Activated CD4-positive, alpha-beta T cell treated with anti-CD3 and anti-CD28 coated beads, Interleukin-2, amount 10 ng/mL, durations not matched to agents 7 days and 5 days (primary cell): ENCODE results near the gene RAP1GDS1. TPM values are rescaled to one million over a fixed set of nuclear protein-coding genes. Genes with fewer than 3 reads are reported as not detected.
A peak's percentile ranks its signal among the peaks of the same experiment; 100 is the strongest.

Source experiments
- CTCF ChIA-PET: fragments of 350-600 bp; sonication (Branson Sonifier 250); formaldehyde crosslinking; loops from one replicate; lab custom pipeline; 2021; ENCODE audit warnings: antibody characterized with exemption; lab: Charles Lee
- POLR2A ChIA-PET: fragments of 350-600 bp; sonication (Branson Sonifier 250); formaldehyde crosslinking; loops from one replicate; lab custom pipeline; 2021; ENCODE audit warnings: antibody characterized with exemption; lab: Charles Lee
- DNase-seq: peaks from one replicate; pipeline ENCODE4 v3.0.0-alpha.2; 2020
- H3K27ac Mint-ChIP-seq: one replicate; pipeline ENCODE4 v1.8.0; 2021; ENCODE audit warnings: mild to moderate bottlenecking, moderate library complexity, mixed read lengths
- H3K27me3 Mint-ChIP-seq: one replicate; pipeline ENCODE4 v1.8.0; 2021; ENCODE audit warnings: mixed read lengths
- H3K36me3 Mint-ChIP-seq: one replicate; pipeline ENCODE4 v1.8.0; 2021; ENCODE audit warnings: low read depth, mixed read lengths
- H3K4me1 Mint-ChIP-seq: one replicate; pipeline ENCODE4 v1.8.0; 2021; ENCODE audit warnings: mixed read lengths
- H3K4me3 Mint-ChIP-seq: one replicate; pipeline ENCODE4 v1.8.0; 2021; ENCODE audit warnings: mild to moderate bottlenecking, moderate library complexity, mixed read lengths
- H3K9me3 Mint-ChIP-seq: one replicate; pipeline ENCODE4 v1.8.0; 2021; ENCODE audit warnings: mixed read lengths
- total RNA-seq, 2 experiments: library from RNA; stranded (reverse); gene quantifications; one replicate each; pipeline ENCODE4 v1.2.3, GENCODE V29; 2021

Gene RAP1GDS1, protein sequence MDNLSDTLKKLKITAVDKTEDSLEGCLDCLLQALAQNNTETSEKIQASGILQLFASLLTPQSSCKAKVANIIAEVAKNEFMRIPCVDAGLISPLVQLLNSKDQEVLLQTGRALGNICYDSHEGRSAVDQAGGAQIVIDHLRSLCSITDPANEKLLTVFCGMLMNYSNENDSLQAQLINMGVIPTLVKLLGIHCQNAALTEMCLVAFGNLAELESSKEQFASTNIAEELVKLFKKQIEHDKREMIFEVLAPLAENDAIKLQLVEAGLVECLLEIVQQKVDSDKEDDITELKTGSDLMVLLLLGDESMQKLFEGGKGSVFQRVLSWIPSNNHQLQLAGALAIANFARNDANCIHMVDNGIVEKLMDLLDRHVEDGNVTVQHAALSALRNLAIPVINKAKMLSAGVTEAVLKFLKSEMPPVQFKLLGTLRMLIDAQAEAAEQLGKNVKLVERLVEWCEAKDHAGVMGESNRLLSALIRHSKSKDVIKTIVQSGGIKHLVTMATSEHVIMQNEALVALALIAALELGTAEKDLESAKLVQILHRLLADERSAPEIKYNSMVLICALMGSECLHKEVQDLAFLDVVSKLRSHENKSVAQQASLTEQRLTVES
- 10 to 100 TPM; 49.9 to 55.4 TPM for total RNA-seq

DNA sequence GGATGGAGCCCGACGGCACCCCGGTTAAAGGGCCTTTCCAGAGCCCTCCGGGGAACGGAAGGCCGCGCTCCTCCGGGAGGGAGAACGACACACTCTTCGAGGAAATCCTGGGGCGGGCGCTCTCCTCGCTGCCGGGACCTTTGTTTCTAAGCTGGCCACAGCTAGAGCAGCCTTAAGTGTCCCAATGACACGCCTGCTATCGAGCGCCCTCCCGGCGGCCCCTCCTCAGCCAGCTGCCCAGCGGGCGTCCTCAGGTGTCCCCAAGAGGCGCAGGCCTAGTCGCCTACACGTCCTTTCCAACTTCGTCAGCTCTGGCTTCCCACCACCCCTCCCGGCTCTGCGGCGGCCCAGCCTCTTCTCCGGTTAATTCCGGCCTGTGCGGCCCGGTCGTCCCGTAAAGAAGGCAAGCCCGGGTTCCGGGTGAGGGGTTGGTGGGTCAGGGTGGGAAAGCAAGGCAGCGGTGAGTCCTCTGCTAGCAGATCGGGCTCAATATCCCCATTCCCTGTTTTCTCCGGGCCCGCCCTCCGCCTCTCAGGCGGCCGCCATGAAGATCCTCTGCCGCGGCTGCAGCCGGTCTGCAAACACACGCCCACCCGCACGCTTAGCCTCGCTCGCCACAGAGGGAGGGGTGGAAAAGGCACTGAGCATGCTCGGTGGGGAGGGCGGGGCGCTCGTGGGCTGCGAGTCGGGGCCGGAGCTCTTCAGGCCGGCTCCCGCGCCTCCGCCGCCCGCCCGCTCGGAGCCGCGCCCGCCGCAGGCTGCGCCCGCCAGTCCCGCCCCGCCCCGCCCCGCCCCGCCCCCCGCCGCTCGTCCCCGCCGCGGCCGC lies at the start of gene RAP1GDS1:
Gene RAP1GDS1 (plus strand): TSS at position 806 of the 826 bp plus-strand sequence. CDS start 182 bp downstream, outside the sequence.
- Mint-ChIP-seq H3K27me3 (no peaks in the 10 kb centered on the region), H3K9me3 (no peaks in the 10 kb centered on the region), H3K4me3 (peak within 1 kb of the TSS; percentile 94), H3K36me3 (peaks cover 14% of the 10 kb centered on the region), H3K27ac (peak within 1 kb of the TSS; percentile 97), H3K4me1 (peaks cover 50% of the 10 kb centered on the region)
- DNase-seq = peak; percentile 92
- POLR2A ChIA-PET = interaction anchor here (1.0 to 1.6 kb wide), 2 partner anchors 29 to 827 kb away, joined by 3 to 4 read pairs; no protein-coding TSS in a partner anchor
- CTCF ChIA-PET = interaction anchor here (1.1 to 2.4 kb wide), 4 partner anchors 10 to 735 kb away, joined by 3 to 10 read pairs (median 6); partner anchors contain the start of gene METAP1

DNA sequence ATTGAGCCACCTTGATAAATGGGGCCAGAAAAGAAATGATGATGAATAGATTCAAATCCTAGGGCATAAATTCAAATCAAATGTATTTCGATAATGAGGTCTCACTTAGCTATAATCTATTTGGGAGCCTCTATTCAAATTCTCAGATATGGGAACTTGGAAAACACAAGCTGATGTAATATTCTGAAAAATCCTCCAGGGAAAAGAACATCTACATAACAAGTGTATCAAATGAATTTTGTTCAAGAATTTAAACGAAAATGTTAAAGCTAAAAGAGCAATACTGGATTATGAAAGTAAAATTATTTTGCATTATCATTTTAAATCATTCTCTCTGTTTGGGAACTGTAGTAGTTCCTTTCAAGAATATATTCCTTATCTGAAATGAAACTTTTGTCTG lies 38.9 kb upstream of the RAP1GDS1 start:
- ChIA-PET CTCF (interaction anchor here (0.7 kb wide), 1 partner anchor 1708 kb away, joined by 3 read pairs; no protein-coding TSS in a partner anchor), POLR2A (no interaction called here)
- H3K9me3 Mint-ChIP-seq = no peaks in the 10 kb centered on the region
- H3K27me3 Mint-ChIP-seq = no peaks in the 10 kb centered on the region
- H3K27ac Mint-ChIP-seq = no peak overlapping the region
- DNase-seq = no peak
- H3K36me3 Mint-ChIP-seq = no peaks in the 10 kb centered on the region
- H3K4me3 Mint-ChIP-seq = no peak overlapping the region
- no peaks in the 10 kb centered on the region for H3K4me1 Mint-ChIP-seq

DNA sequence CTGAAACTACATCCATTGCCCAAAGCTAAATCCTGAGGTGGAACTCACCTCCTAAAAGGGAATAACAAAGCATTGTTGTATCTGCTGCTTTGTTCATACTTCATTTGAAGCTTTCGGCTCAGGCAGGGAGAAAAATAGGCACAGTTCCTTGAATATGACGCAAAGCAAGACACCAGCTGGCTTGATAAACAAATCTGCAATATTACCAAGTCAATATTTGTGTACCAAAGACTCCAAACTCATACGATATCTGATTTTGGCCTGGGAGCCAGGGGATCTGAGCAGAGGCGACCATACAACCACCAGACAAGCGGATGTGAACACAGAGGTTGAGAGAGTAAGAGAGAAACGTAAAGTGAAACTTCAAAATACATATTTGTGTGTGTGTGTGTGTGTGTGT lies 34.8 kb upstream of the RAP1GDS1 start:
- no peak for DNase-seq
- no peaks in the 10 kb centered on the region for H3K9me3 Mint-ChIP-seq
- H3K27me3 Mint-ChIP-seq = no peaks in the 10 kb centered on the region
- no peak overlapping the region for H3K27ac Mint-ChIP-seq
- H3K4me1 Mint-ChIP-seq = no peaks in the 10 kb centered on the region
- no peak overlapping the region for H3K4me3 Mint-ChIP-seq
- CTCF ChIA-PET = no interaction called here
- POLR2A ChIA-PET = interaction anchor here (0.7 kb wide), 1 partner anchor 1184 kb away, joined by 3 read pairs; no protein-coding TSS in a partner anchor
- no peaks in the 10 kb centered on the region for H3K36me3 Mint-ChIP-seq

DNA sequence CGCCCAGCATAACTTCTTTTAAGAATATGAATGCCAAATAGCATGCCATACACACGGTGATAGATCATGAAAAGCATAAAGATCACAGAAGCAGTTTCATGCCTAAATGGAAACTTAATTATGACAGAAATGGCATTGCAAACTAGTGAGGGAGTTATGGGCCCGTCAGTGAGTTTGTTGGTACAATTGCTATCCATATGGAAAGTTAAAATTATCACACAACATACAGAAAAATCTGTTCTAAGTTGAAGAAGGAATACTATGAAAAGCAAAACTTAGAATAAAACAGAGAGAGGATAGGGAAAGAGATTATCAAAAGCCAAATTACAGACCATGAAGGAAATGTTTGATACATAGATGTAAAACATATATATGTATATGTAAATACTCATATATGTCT lies 30.2 kb upstream of the RAP1GDS1 start:
- Mint-ChIP-seq H3K27me3 (no peaks in the 10 kb centered on the region), H3K9me3 (no peaks in the 10 kb centered on the region), H3K27ac (no peak overlapping the region), H3K36me3 (no peaks in the 10 kb centered on the region), H3K4me1 (no peaks in the 10 kb centered on the region), H3K4me3 (no peak overlapping the region)
- ChIA-PET POLR2A (no interaction called here), CTCF (no interaction called here)
- DNase-seq = no peak

DNA sequence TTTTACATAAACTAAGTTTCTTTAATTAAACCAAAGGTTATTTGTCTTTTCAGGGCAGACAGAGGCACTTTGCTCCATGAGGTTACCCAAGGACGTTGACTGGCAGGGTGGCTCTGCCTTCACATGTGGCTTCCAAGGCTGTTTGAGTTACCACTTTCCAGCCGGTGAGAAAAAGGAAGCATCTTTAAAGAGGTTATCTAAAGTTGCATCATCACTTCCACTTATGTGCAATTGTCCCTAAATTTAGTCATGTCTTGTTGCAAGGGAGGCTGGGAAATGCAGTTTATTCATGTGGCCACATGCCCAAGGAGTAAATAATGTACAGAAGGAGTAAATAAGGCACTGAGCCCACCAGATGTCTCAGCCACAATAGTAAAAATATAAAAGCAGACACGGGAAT lies 29.0 kb upstream of the RAP1GDS1 start:
- ChIA-PET CTCF (interaction anchor here (0.6 kb wide), 1 partner anchor 678 kb away, joined by 6 read pairs; no protein-coding TSS in a partner anchor), POLR2A (no interaction called here)
- no peak for DNase-seq
- no peaks in the 10 kb centered on the region for H3K9me3 Mint-ChIP-seq
- no peak overlapping the region for H3K27ac Mint-ChIP-seq
- H3K27me3 Mint-ChIP-seq = no peaks in the 10 kb centered on the region
- H3K36me3 Mint-ChIP-seq = no peaks in the 10 kb centered on the region
- no peak overlapping the region for H3K4me3 Mint-ChIP-seq
- H3K4me1 Mint-ChIP-seq = no peaks in the 10 kb centered on the region

DNA sequence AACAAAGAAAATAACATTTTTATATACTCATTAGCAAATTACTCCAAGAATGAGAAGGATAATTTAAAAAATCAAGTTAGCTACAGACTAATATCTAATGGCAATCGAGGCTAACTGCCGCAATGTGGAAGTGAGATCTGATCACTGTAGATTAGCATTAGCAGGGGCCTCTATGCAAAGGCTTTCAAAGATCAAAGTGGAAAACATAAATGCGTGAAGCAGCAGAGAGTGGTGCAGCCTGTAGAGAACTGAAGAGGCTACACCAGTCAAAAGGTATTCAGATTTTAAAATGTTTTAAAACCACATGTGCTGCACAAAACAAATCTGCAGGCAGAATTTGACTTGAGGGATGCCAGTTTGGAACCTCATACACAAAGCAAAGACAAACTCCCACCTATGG lies 24.0 kb upstream of the RAP1GDS1 start:
- no peak overlapping the region for H3K27ac Mint-ChIP-seq
- DNase-seq = no peak
- H3K4me1 Mint-ChIP-seq = no peaks in the 10 kb centered on the region
- H3K4me3 Mint-ChIP-seq = no peak overlapping the region
- H3K27me3 Mint-ChIP-seq = peaks cover 6% of the 10 kb centered on the region
- CTCF ChIA-PET = no interaction called here
- POLR2A ChIA-PET = no interaction called here
- H3K9me3 Mint-ChIP-seq = no peaks in the 10 kb centered on the region
- no peaks in the 10 kb centered on the region for H3K36me3 Mint-ChIP-seq

DNA sequence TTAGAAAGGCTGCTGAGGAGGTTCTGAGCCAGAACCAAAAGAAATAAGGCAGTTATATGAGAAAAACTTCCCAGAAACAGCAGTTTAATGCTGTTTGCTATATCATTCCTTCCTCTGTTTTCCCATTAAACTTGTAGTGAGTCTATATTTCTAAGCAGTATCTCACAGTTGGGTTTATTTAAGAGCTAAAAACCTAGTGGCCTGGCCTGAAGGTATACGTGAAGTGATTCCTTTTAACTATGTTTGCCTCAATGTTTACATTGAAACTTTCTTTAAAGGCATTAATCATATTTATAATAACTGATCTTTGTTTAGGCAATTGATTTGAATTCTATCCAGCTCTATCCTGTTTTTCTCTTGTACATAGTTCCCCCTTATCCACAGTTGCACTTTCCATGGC lies 19.1 kb upstream of the RAP1GDS1 start:
- CTCF ChIA-PET = interaction anchor here (0.5 kb wide), 1 partner anchor 55 kb away, joined by 3 read pairs; no protein-coding TSS in a partner anchor
- H3K4me3 Mint-ChIP-seq = no peak overlapping the region
- peaks cover 15% of the 10 kb centered on the region for H3K27me3 Mint-ChIP-seq
- no peaks in the 10 kb centered on the region for H3K36me3 Mint-ChIP-seq
- no peak overlapping the region for H3K27ac Mint-ChIP-seq
- H3K9me3 Mint-ChIP-seq = no peaks in the 10 kb centered on the region
- no peak for DNase-seq
- POLR2A ChIA-PET = interaction anchor here (0.5 kb wide), 1 partner anchor 37 kb away, joined by 4 read pairs; no protein-coding TSS in a partner anchor
- H3K4me1 Mint-ChIP-seq = no peaks in the 10 kb centered on the region

DNA sequence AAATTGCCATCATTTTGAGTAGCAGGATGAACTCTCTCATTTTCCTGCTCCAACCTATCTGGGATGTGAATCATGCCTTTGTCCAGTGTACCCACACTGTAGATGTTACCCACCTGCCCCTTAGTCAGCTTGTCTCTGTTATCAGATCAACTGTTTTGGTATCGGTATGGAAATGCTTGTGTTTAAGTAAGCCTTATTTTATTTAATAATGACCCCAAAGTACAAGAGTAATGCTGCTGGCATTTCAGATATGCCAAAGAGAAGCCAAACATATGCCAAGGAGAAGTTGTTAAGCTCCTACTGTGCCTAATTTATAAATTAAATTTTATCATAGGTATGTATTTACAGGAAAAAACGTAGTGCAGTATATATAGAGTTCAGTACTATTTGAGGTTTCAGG lies 18.6 kb upstream of the RAP1GDS1 start:
- Mint-ChIP-seq H3K4me1 (no peaks in the 10 kb centered on the region), H3K27me3 (peaks cover 15% of the 10 kb centered on the region), H3K27ac (no peak overlapping the region), H3K4me3 (no peak overlapping the region), H3K36me3 (no peaks in the 10 kb centered on the region), H3K9me3 (no peaks in the 10 kb centered on the region)
- DNase-seq = no peak
- POLR2A ChIA-PET = no interaction called here
- CTCF ChIA-PET = no interaction called here

DNA sequence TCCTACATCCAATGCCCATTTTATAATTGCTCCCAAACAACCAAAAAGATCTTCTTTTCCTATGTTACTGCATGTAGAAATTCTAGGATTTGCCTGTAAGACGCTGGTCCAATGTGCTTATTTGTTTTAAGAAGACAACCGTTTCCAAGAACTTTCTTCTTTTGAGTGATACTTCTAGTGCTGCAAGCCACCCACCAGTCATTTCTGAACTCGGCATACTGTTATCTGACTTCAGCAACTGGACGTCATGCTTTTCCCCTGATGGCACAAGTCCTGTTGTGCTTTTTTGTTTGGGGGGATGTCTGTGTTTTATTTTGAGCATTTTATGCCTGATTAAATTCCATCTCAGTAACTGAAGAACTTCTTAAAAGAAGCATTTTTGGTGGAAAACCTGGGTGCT lies 16.0 kb upstream of the RAP1GDS1 start:
- H3K4me1 Mint-ChIP-seq = peaks cover 7% of the 10 kb centered on the region
- DNase-seq = no peak
- H3K36me3 Mint-ChIP-seq = no peaks in the 10 kb centered on the region
- ChIA-PET POLR2A (no interaction called here), CTCF (no interaction called here)
- H3K9me3 Mint-ChIP-seq = peaks cover 5% of the 10 kb centered on the region
- peaks cover 10% of the 10 kb centered on the region for H3K27me3 Mint-ChIP-seq
- no peak overlapping the region for H3K27ac Mint-ChIP-seq
- H3K4me3 Mint-ChIP-seq = no peak overlapping the region

DNA sequence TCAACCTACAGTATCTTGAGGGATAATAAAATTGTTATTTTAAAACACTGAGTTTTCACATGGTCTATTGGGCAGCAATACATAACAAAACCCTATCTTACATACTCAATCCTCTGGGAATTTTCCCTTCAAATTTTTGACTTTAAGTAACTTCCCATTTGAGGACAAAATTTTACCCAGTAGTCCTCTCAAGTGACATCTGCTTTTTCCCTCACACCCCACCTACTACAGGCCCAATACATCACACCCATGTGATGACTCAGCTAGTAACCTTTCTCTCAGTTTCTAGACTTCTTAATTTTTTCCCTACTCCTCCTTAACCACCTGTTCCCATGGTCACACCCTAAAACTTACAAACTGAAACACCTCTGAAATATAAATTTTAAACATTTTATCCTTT lies 12.2 kb upstream of the RAP1GDS1 start:
- Mint-ChIP-seq H3K9me3 (peaks cover 5% of the 10 kb centered on the region), H3K4me3 (no peak overlapping the region), H3K27ac (no peak overlapping the region), H3K27me3 (peaks cover 8% of the 10 kb centered on the region), H3K36me3 (peaks cover 3% of the 10 kb centered on the region), H3K4me1 (peaks cover 7% of the 10 kb centered on the region)
- ChIA-PET POLR2A (no interaction called here), CTCF (interaction anchor here (0.6 kb wide), 1 partner anchor 741 kb away, joined by 3 read pairs; no protein-coding TSS in a partner anchor)
- DNase-seq = no peak

DNA sequence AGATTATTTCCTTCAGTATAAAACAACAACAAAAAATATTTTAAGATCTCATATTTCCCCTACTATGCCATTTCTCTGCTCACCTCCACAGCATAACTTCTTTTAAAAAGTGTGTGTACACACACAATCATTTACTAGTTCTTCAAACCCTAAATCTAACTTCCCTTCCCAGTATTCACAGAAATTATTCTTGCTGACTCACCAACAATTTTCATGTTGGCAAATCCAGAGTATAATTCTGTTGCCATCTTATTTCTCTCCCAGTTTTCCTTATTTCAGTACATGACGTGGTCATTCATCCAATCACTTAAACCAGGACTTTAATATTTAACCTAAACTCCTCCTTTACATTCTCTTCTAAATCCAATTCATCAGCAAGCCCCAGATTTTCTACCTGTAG lies 11.4 kb upstream of the RAP1GDS1 start:
- no peak overlapping the region for H3K4me3 Mint-ChIP-seq
- peaks cover 4% of the 10 kb centered on the region for H3K27me3 Mint-ChIP-seq
- peaks cover 7% of the 10 kb centered on the region for H3K4me1 Mint-ChIP-seq
- no peak overlapping the region for H3K27ac Mint-ChIP-seq
- peaks cover 5% of the 10 kb centered on the region for H3K9me3 Mint-ChIP-seq
- no peak for DNase-seq
- POLR2A ChIA-PET = no interaction called here
- CTCF ChIA-PET = interaction anchor here (1.2 kb wide), 1 partner anchor 11 kb away, joined by 3 read pairs; no protein-coding TSS in a partner anchor
- peaks cover 3% of the 10 kb centered on the region for H3K36me3 Mint-ChIP-seq

DNA sequence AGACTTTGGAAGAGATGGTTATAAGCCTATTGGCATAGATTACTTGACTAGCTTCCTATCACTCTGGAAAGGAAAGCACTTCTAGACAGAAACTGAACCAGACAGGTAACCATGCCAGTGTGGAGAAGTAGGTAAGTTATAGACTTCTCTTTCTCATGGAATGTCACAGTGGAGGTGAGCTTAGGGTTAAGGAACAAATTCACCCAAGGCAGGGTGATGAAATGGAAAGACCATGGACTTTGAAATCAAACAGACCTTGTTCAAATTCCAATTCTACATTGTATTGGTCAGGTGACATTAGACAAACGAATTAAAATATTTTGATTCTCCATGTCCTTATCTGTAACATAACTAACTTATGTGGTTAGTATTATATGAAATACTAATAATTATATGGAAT lies 7.7 kb upstream of the RAP1GDS1 start:
- ChIA-PET POLR2A (no interaction called here), CTCF (interaction anchor here (1.2 to 1.3 kb wide), 2 partner anchors 30 to 105 kb away, joined by 3 read pairs; no protein-coding TSS in a partner anchor)
- H3K36me3 Mint-ChIP-seq = peaks cover 3% of the 10 kb centered on the region
- H3K9me3 Mint-ChIP-seq = peaks cover 5% of the 10 kb centered on the region
- no peak overlapping the region for H3K4me3 Mint-ChIP-seq
- no peak for DNase-seq
- H3K27me3 Mint-ChIP-seq = no peaks in the 10 kb centered on the region
- H3K4me1 Mint-ChIP-seq = peaks cover 10% of the 10 kb centered on the region
- no peak overlapping the region for H3K27ac Mint-ChIP-seq
